DMS53 treated with DMSO at 0.1 percent for 48 hours (cell line): ENCODE results near the gene APPBP2.
"Not testable (repeated sequence)": the region's sequence is repeated elsewhere in the genome, so short reads cannot be mapped to it uniquely, and the experiment has no call there.

ENCODE experiments used
- DNase-seq: peaks from one replicate; lab custom pipeline; 2025; ENCODE audit not compliant: unreplicated experiment; lab: John Stamatoyannopoulos, UW

The APPBP2 gene, protein sequence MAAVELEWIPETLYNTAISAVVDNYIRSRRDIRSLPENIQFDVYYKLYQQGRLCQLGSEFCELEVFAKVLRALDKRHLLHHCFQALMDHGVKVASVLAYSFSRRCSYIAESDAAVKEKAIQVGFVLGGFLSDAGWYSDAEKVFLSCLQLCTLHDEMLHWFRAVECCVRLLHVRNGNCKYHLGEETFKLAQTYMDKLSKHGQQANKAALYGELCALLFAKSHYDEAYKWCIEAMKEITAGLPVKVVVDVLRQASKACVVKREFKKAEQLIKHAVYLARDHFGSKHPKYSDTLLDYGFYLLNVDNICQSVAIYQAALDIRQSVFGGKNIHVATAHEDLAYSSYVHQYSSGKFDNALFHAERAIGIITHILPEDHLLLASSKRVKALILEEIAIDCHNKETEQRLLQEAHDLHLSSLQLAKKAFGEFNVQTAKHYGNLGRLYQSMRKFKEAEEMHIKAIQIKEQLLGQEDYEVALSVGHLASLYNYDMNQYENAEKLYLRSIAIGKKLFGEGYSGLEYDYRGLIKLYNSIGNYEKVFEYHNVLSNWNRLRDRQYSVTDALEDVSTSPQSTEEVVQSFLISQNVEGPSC

DNA sequence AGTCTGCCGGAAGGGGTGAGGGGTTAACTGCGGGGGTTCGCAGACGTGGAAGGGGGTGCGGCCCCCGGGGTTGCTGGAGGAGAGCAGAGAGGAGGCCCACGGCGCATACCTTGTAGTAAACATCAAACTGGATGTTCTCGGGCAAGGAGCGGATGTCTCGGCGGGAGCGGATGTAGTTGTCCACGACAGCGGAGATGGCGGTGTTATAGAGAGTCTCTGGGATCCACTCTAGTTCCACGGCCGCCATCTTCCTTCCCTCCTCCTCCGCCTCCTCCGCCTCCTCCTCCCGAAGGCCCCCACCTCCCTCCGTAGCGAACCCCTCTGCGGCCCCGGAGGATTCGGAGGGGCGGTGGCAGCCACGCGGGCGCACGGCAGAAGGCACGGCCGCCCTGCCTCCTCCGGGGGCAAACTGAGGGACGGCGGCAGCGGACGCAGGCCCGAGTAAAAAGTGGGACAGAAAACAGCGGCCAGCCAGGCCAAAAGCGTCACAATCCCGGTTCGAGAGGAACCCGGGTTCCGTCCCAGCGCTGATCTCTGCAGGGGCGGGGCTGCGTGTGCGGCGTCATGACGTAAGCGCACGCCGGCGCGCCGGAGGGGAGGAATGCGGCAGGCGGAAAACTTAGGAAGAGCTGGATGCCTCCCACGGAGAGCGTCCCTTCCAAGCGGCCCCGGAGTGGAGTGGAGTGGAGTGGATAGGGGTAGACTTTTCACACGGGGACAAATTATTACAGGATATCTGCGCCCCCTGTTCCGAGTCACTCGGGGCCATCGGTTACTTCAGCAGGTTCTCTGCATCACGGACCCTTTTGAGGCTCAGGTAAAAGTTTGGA lies at the start of gene APPBP2:
Gene APPBP2 (minus strand): TSS at position 558 of the 830 bp plus-strand sequence. CDS start 311 bp downstream, at position 247.
- DNase-seq: peak; percentile 44

DNA sequence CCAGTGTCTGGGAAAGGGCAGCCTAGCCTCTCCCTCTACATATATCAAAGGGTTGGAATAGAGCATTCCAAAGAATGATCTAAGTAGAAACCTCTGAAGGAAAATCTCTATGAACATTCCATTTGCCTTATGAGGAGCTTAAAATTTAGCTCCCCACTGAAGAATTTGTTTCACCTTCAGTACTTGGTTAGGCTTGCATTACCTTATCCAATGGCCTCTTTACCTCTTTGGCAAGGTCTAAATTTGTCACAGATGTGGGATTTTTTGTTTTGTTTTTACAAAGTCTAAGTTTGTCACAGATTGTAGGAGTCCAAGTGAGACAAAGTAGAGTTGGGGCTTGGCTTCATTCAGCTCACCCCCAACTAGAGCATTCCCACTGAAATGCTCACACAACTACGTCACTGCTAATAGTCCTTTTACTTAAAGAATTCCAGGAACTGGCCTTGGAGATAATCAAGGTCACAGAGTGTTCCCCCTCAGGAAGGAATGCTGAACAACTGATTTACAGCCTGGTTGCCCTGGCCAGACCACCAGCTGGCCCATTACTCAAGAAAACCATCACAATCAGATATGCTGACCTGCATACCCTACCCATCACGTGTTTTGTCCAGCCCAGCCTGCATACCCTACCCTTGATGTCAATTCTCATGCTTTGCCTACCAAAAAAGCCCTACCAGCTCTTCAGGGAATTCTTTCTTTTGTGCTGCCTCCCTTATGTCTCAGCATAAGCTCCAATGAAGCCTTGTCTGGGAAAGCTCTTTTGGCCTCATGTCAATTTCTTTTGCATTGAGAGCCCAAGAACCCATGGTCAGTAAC lies 47.4 kb upstream of the APPBP2 start:
- no peak for DNase-seq

- DNase-seq: no peak
Observed at GRCh38 chr17:60565233-60565632, 39.2 kb upstream of the APPBP2 start.

GRCh38 chr17:60563743-60564142 lies 37.7 kb upstream of the APPBP2 start:
- DNase-seq: peak; percentile 17

GRCh38 chr17:60562421-60562820 lies 36.4 kb upstream of the APPBP2 start:
- no peak for DNase-seq

- DNase-seq: no peak
Observed at GRCh38 chr17:60560860-60561257, 34.8 kb upstream of the APPBP2 start.

DNA sequence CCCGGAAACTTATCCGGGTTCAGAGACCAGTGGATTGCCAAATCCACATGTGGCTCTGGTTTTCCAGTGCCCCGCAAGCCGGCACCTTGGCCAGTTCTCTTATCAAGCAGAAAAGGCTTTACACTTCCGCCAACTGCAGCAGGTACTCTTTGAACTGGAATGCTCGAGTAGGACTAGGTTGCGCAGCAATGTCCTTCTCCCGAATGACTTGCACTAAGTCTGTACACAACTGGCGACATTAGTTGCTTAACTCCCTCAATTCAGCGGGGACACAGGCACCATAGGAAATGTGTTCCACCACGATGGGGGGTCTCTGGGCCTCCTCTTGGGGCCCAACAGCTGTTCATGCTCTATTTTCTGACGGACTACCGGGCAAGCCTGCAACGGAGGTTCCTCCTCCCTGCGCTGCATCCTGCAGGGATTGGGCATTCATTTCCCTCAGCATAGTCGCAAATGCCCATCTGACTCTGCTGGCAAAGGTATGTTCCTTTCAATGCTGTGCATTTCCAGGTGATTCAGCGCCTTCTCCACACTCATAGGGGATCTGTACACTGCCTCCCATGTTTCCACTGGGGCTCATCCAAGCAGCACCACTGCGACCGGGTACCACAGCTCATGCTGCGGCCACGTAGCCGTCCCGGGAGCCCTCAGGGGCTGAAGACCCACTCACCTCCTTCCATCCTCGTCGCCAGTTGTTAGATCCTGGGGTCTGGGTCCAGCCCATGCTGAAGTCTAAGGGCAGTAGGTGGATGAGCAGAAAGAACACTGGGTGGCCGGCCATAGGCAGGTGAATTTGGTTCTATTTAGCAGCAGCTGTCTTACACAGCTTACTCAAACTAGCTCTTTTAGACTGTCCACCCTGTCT lies 34.2 kb upstream of the APPBP2 start:
- no peak for DNase-seq

DNA sequence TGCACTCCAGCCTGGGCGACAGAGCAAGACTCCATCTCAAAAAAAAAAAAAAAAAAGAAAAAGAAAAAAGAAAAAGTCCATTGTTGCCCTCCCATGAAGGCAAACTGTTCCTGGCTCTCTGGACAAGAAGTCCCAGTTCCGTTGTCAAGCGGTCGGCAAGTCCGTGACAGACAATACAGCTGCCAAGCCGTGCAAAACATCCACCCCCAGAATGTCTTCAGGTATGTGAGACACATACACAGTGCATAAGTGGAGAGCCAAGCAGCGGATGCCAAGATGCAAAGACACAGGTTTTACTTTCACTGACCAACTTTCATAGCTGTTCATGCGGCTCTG lies 33.6 kb upstream of the APPBP2 start:
- DNase-seq: no peak

DNA sequence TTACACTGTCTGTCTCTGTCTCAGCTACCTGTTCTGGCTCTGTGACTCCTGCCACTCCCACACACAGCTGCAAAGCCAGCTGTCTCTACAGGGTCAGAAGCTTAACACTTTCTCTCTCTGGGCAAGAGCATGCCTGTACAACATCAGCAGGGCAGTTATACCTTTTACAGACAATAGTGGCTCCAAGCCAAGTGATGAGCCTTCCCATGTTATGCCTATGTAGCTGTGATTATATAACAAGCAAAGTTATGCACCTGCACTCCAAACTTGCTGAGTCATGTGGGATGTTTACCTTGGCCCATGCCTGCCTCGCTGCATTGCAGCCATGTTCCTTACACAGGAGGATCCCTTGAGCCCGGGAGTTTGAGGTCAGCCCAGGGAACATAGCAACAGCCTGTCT lies 31.8 kb upstream of the APPBP2 start:
- DNase-seq: no peak

DNA sequence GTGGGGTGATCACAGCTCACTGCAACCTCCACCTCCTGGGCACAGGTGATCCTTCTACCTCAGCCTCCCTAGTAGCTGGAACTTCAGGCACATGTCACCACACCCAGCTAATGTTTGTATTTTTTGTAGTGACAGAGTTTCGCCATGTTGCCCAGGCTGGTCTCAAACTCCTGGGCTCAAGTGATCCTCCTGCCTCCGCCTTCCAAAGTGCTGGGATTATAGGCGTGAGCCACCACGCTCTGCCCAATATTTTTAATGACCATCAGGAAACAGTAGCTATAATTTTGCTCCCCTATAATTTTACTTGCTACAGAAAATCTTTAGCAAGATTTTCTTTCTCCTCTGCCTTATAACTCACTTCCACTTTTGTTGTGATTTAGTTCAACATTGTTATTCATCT lies 29.7 kb upstream of the APPBP2 start:
- DNase-seq: no peak

DNA sequence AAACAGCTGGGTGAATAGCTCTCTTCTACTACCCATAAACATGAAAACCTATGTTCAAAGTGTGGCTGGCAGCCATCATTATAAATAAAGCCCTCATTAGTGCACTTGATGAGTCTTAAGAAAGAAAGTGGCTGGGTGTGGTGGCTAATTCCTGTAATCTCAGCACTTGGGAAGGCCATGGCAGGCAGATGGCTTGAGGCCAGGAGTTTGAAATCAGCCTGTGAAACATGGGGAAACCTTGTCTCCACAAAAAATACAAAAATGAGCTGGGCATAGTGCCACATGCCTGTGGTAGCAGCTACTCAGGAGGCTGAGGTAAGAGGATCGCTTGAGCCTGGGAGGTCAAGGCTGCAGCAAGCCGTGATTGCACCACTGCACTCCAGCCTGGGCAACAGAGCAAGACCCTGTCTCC lies 28.3 kb upstream of the APPBP2 start:
- DNase-seq: no peak

DNA sequence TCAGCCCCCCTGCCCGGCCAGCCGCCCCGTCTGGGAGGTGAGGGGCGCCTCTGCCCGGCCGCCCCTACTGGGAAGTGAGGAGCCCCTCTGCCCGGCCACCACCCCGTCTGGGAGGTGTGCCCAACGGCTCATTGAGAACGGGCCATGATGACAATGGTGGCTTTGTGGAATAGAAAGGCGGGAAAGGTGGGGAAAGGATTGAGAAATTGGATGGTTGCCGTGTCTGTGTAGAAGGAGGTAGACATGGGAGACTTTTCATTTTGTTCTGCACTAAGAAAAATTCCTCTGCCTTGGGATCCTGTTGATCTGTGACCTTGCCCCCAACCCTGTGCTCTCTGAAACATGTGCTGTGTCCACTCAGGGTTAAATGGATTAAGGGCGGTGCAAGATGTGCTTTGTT lies 26.2 kb upstream of the APPBP2 start:
- DNase-seq: not testable (repeated sequence)

DNA sequence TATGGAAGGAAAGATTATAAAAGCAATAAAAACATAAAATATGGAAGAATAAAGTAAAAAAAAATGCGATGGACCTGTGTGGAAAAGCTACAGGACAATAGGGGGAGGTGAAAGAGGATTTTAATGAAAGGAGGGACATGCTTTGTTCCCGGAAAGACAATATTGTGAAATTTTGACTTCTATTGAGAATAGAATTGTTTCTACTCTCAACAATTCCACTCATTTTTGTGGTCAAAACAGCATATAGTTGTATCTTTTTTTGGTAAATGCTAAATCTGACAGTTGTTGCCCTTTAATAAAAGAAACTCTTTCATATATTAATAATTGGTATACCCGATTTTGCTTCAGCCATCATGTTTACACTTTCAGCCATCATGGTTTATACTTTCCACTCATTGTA lies 22.9 kb upstream of the APPBP2 start:
- DNase-seq: no peak

- DNase-seq: no peak
Observed at GRCh38 chr17:60545465-60546191, 19.6 kb upstream of the APPBP2 start.

- no peak for DNase-seq
Observed at GRCh38 chr17:60542071-60542470, 16.0 kb upstream of the APPBP2 start.

DNA sequence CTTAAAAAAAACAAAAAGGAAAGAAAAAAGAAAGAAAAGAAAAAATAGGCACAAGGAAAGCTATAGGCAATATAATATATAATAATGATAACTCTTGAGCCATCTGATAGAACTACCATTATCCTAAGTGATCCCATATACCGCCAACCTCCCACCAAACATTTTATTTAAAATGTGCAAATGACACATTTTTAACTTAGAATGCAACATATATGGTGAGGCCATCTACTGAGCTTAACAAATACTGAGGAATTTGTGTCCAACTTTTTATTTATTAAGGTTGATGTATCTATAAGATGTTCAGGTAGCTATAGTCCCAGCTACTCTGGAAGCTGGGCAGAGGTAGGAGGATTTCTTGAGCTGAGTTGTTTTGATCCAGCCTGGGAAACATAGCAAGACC lies 14.4 kb upstream of the APPBP2 start:
- DNase-seq: no peak

DNA sequence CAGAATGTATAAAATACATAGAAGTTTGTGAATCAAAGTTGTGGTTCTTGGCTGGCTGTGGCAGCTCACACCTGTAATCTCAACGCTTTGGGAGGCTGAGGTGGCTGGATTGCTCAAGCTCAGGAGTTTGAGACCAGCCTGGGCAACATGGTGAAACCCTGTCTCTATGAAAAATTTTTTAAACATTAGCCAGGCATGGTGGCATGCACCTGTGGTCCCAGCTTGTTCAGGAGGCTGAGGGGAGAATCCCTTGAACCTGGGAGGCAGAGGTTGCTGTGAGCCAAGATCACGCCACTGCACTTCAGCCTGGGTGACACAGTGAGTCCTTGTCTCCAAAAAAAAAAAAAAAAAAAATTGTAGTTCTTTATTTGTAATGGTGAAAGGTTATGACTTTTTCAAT lies 13.8 kb upstream of the APPBP2 start:
- no peak for DNase-seq

- DNase-seq: no peak
Observed at GRCh38 chr17:60538726-60539125, 12.7 kb upstream of the APPBP2 start.
